Activated T-cell treated with anti-CD3 and anti-CD28 coated beads, Interleukin-2, amount 50 U/mL, for 4 hours (primary cell): ENCODE results near the gene ITGA4. TPM values are rescaled to one million over a fixed set of nuclear protein-coding genes. Genes with fewer than 3 reads are reported as not detected.

ENCODE experiments used
- total RNA-seq, 3 donors: library from RNA; stranded (reverse); gene quantifications; one replicate each; pipeline ENCODE4 v1.2.1, GENCODE V29; 2021

ITGA4 gene
- total RNA-seq, 3 donors from 2014 or later, result 33.6 to 58.0 (median 45.4) TPM

Other genes with a start within 250 kb of the ITGA4 start
- gene CERKL, start 199.7 kb downstream of the ITGA4 start, total RNA-seq, result under 1 TPM in 1 of 3 donors, not detected in 2; 0.08 TPM
- gene NEUROD1, start 223.1 kb downstream of the ITGA4 start, total RNA-seq, result not detected